Astrocyte (in vitro differentiated cells and primary cell): Measurements from ENCODE around the gene BAG3.

ENCODE experiments used
- CTCF ChIP-seq: IDR thresholded peaks from 2 replicates; pipeline ENCODE4 v1.5.1; 2011; ENCODE audit warnings: low read depth, mild to moderate bottlenecking, inconsistent platforms, low read length, moderate library complexity; ENCODE audit not compliant: insufficient read depth
- EZH2 ChIP-seq: IDR thresholded peaks from 2 replicates; pipeline ENCODE4 v1.6.1; 2012; ENCODE audit warnings: mild to moderate bottlenecking, low read length, inconsistent platforms; ENCODE audit not compliant: insufficient read depth

- TF ChIP-seq CTCF = no peak
- no peak for TF ChIP-seq EZH2
Observed at GRCh38 chr10:119668461-119668860, 17.3 kb downstream of the BAG3 start.
